K562 (cell line): ENCODE data around the gene CTSZ. TPM values are rescaled to one million over a fixed set of nuclear protein-coding genes. Genes with fewer than 3 reads are reported as not detected.

ENCODE experiments used
- CBX8 ChIP-seq: fragments of 200-600 bp; sonication (generic); IDR thresholded peaks from 2 replicates; pipeline ENCODE4 v1.6.1; 2012; ENCODE audit warnings: borderline replicate concordance, mixed run types, low read depth, mild to moderate bottlenecking, moderate library complexity, mixed read lengths, low read length, control low read depth, inconsistent platforms; ENCODE audit not compliant: poor library complexity, severe bottlenecking; ENCODE audit errors: extremely low read depth
- DEAF1 ChIP-seq: fragments of 450-650 bp; formaldehyde crosslinking; IDR thresholded peaks from 2 replicates; pipeline ENCODE4 v1.4.0; 2020; ENCODE audit warnings: mild to moderate bottlenecking, moderate library complexity
- DMBX1 ChIP-seq: fragments of 250-450 bp; sonication (Bioruptor Pico); IDR thresholded peaks from 2 replicates; pipeline ENCODE4 v1.8.0; 2022; ENCODE audit warnings: inconsistent platforms, mild to moderate bottlenecking, moderate library complexity, borderline replicate concordance
- FUS ChIP-seq: fragments of 200-400 bp; formaldehyde crosslinking; optimal IDR thresholded peaks from 2 replicates; pipeline ENCODE3; 2017; ENCODE audit warnings: low read depth, low read length
- HMG20A ChIP-seq: fragments of 450-650 bp; formaldehyde crosslinking; conservative IDR thresholded peaks from 2 replicates; pipeline ENCODE4 v1.4.0; 2020; ENCODE audit warnings: mild to moderate bottlenecking, mixed read lengths
- KLF6 ChIP-seq: fragments of 250-450 bp; sonication (Bioruptor Pico); IDR thresholded peaks from 2 replicates; pipeline ENCODE4 v1.4.0; 2020; ENCODE audit warnings: mild to moderate bottlenecking, moderate library complexity, borderline replicate concordance
- LEF1 ChIP-seq: fragments of 450-650 bp; IDR thresholded peaks from 2 replicates; pipeline ENCODE4 v1.6.1; 2016; ENCODE audit warnings: mild to moderate bottlenecking
- MAZ ChIP-seq, 2 experiments: fragments of 450-650 bp in 1 of 2; sonication (generic) in 1 of 2; formaldehyde crosslinking; IDR thresholded peaks in 1 of 2; conservative IDR thresholded peaks in 1 of 2; 2 replicates each; pipeline versions ENCODE4 v1.4.0 to v1.5.0; 2020; ENCODE audit warnings: mild to moderate bottlenecking in 1 of 2, missing genetic modification reagents in 1 of 2
- MEIS2 ChIP-seq: fragments of 450-650 bp; IDR thresholded peaks from 2 replicates; pipeline ENCODE4 v1.6.1; 2014; ENCODE audit warnings: mild to moderate bottlenecking; ENCODE audit not compliant: partially characterized antibody
- MNT ChIP-seq, 2 experiments: fragments of 450-650 bp; conservative IDR thresholded peaks; 2 replicates each; pipeline ENCODE4 v1.6.1; 2017; ENCODE audit warnings: mild to moderate bottlenecking in 2 of 2, moderate library complexity in 2 of 2
- MTA1 ChIP-seq: fragments of 450-650 bp; IDR thresholded peaks from 2 replicates; pipeline ENCODE4 v1.6.1; 2017; ENCODE audit warnings: borderline replicate concordance
- RFX7 ChIP-seq: fragments of 250-450 bp; sonication (Bioruptor Pico); IDR thresholded peaks from 2 replicates; pipeline ENCODE4 v1.5.1; 2021; ENCODE audit warnings: mild to moderate bottlenecking
- SFPQ ChIP-seq: fragments of 200-400 bp; formaldehyde crosslinking; IDR thresholded peaks from 2 replicates; pipeline ENCODE4 v1.6.1; 2017; ENCODE audit warnings: mild to moderate bottlenecking, low read depth, low read length, moderate library complexity
- SOX6 ChIP-seq: fragments of 450-650 bp; IDR thresholded peaks from 2 replicates; pipeline ENCODE4 v1.6.1; 2014; ENCODE audit warnings: mild to moderate bottlenecking
- TCF7L2 ChIP-seq: fragments of 150-350 bp; IDR thresholded peaks from 2 replicates; pipeline ENCODE4 v1.6.1; 2016; ENCODE audit warnings: low read depth, mild to moderate bottlenecking, low read length, moderate library complexity
- ZBTB2 ChIP-seq: fragments of 450-650 bp; IDR thresholded peaks from 2 replicates; pipeline ENCODE4 v1.6.1; 2016; ENCODE audit warnings: antibody characterized with exemption
- ZBTB7A ChIP-seq: IDR thresholded peaks from 2 replicates; pipeline ENCODE4 v1.6.1; 2011; ENCODE audit warnings: low read depth, mild to moderate bottlenecking, low read length, moderate library complexity, borderline replicate concordance; ENCODE audit not compliant: control insufficient read depth
- ZNF134 ChIP-seq: fragments of 250-450 bp; sonication (Bioruptor Pico); conservative IDR thresholded peaks from 2 replicates; pipeline ENCODE4 v1.4.0; 2020
- ZNF507 ChIP-seq: conservative IDR thresholded peaks from 2 replicates; pipeline ENCODE4 v1.6.1; 2017; ENCODE audit warnings: missing genetic modification characterization, missing compliant biosample characterization
- ZNF699 ChIP-seq: fragments of 250-450 bp; sonication (Bioruptor Pico); IDR thresholded peaks from 2 replicates; pipeline ENCODE4 v1.8.0; 2021; ENCODE audit warnings: mild to moderate bottlenecking, moderate library complexity; ENCODE audit not compliant: insufficient replicate concordance
- polyA plus RNA-seq, 8 experiments: library from polyadenylated mRNA; depleted of rRNA in 4 of 8; stranded (reverse) in 5 of 8; unstranded in 3 of 8; fragments of >200 nt; fragmentation: Nextera tagmentation in 2 of 8; fragmentation: Illumina TruSeq in 1 of 8; extraction: Ambion mirVana in 2 of 8; extraction: Trizol in 1 of 8; gene quantifications; 2 replicates each; pipeline versions ENCODE4 v1.2.1 to v1.2.3, GENCODE V29; 2011 to 2014; ENCODE audit warnings: inconsistent platforms in 1 of 8, missing spikeins in 1 of 8
- total RNA-seq, 7 experiments: library from RNA; depleted of rRNA in 6 of 7; stranded (reverse); fragments of >200 nt in 6 of 7; fragmentation: Illumina TruSeq in 2 of 7; extraction: Trizol in 2 of 7; gene quantifications; 2 replicates each; pipeline versions ENCODE4 v1.2.1 to v1.2.3, GENCODE V29; 2011 to 2021; ENCODE audit warnings: low replicate concordance in 1 of 7

CTSZ gene
- total and polyA plus RNA-seq, 9 of the 15 experiments (the other 6 are each of a cell fraction or from before 2014, with no cell fraction given) = 1.6 to 143 (median 82.8) TPM

GRCh38 chr20:59010995-59011873, 4.2 kb upstream of the CTSZ start (continued):
- TF ChIP-seq FUS (no peak), ZBTB2 (no peak), ZNF134 (CRISPR knock-in tag) (0 out of 2 replicates have a peak, but pooled peaks have one; percentile 45), MTA1 (peak; percentile 44; the same call in 1 of the 2 replicates), ZNF699 (CRISPR knock-in tag) (no peak), TCF7L2 (no peak), MEIS2 (no peak), SOX6 (0 out of 2 replicates have a peak, but pooled peaks have one; percentile 13), LEF1 (no peak; the same call in 1 of the 2 replicates), DEAF1 (CRISPR knock-in tag) (no peak), KLF6 (CRISPR knock-in tag) (no peak), ZBTB7A (no peak), HMG20A (CRISPR knock-in tag) (no peak), ZNF507 (tag) (no peak), MAZ (CRISPR knock-in tag; conservative IDR thresholded peaks at IDR 0.05 in 1 of 2, IDR thresholded peaks at IDR 0.05 in 1 of 2) (no peak), SFPQ (no peak), MNT (conservative IDR thresholded peaks at IDR 0.05) (peak; percentile 20 to 59; a peak in 2 of 4 replicates), RFX7 (CRISPR knock-in tag) (no peak), CBX8 (no peak), DMBX1 (CRISPR knock-in tag) (no peak)
